ENCODE data around the gene HOXC5. TPM values are rescaled to one million over a fixed set of nuclear protein-coding genes. Genes with fewer than 3 reads are reported as not detected.

Gene HOXC5
- polyA plus RNA-seq, 4 donors, result 1.5 to 7.8 (median 3.0) TPM

DNA sequence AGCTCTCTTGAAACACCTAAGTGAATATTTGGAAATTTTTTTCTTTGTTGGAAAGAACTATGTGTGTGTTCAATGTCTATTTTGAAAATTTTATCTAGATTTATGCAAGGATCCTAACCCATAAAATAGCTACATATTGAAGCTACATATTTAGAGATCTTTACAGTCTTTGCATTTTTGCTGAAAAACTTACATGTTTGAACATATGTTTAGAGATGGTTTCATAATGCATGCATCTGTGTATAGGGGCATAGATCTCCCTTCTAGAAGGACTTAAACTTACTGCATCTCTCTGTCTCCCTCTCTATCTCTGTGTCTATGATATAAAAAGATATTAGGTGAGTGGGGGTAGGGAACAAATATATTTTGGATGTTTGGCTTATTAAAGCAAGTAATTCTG is 12.6 kb downstream of the HOXC5 start:
- no peak for DNase-seq (ENCODE audit: low read depth in 4 of 4, low spot score in 3 of 4)

DNA sequence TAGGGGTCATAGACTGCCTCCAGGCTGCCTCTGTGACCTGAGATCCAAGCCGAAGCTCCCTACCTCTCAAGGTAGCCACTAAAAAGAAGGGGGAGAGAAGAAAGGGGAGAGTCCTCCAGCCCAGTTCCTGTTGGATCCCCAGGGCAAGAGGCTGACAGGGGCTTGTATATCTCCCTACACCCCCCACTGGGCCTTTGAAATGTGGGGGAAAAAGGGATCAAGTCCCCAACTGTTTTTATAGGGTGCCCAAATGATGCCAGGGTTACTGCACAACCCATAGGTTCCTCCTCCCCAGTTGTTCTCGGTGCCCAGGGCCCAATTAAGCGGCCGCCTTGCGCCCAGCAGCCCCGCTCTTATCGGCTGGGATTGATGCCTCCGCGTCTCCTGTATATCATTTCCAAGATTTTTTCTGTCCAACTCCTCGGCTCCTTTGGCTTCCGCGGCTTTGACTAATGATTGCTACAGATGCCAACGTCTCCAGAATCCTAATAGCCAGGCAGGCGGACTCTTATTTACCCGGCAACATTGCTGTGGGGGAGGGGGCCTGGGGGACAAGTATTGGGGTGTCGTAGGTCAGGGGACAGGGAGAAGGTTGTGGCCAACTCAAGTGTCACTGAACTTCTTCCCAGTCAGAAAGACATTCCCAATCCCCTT is 13.1 kb downstream of the HOXC5 start:
- no peak for DNase-seq (ENCODE audit: low read depth in 4 of 4, low spot score in 3 of 4)

DNA sequence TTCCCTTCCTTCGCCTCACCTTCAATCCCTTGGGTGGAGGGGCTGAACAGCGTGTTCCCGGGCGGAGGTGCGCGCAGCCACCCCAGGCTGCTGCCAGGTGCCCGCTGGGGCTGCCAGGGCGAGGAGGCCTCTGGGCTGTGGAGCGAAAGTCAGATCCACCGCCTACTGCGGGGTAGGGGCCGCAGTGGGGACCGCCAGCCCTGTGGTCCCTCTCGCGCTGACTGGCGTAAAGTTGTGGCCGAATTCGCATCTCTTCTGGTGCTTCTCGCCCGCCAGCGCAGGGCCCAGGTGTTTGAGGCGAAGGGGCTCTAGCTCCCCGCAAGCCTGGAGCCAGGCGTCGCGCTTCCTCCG is 13.9 kb downstream of the HOXC5 start:
- no peak for DNase-seq (ENCODE audit: low read depth in 4 of 4, low spot score in 3 of 4)

DNA sequence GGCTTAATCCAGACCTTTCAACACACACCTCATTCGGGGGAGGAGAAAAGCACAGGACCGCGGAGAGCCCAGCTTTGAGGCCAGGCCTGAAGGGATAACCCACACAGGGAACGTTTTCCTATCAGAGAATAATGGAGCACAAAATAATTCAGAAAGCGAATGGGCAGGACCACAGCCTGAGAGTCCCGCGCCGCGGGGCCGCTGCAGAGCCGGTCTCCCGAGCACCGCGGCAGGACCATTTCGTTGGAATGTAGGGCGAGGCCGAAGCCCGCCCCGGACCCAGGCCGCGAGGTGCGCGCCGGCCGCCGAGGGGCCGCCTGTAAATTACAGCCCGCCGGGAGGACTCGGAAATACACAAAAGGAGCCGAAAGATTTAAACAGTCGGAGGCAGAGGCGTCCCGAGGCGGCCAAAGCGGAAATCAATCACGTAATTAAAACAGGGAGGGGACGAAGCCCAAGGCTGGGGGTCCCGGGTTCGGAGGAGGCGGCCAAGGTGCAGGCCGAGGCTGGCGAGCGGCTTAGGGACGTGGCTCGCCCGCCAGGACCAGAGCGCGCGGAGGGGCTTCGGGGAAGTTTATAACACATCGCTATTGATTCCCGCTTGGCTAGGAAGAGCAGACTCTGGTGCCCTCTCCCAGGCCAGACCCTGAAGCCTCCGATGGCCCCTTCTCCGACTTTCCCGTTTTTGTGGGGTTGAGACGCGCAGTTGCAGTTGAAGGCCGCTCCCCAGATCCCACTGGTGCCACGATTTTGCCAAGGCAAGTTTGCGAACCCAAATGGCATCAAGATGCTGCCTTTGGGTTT is 14.5 kb downstream of the HOXC5 start:
- no peak for DNase-seq (ENCODE audit: low read depth in 4 of 4, low spot score in 3 of 4)

DNA sequence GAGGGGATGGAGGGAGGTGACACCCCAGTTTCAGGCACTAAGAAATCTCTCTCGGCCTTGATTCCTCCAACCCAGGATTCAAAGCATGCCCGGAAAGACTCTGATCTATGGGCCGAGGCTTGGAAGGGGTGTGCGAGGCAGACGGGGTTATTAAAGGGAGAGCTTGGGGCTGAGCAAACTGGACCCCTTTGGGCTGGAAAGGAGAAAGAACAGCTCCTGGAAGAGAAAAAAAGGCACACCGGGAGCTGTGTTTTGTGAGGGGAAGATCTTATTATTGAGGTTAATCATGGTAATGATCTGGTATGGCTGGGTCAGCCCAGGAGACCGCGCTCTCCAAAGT is 15.1 kb downstream of the HOXC5 start:
- no peak for DNase-seq (ENCODE audit: low read depth in 4 of 4, low spot score in 3 of 4)

DNA sequence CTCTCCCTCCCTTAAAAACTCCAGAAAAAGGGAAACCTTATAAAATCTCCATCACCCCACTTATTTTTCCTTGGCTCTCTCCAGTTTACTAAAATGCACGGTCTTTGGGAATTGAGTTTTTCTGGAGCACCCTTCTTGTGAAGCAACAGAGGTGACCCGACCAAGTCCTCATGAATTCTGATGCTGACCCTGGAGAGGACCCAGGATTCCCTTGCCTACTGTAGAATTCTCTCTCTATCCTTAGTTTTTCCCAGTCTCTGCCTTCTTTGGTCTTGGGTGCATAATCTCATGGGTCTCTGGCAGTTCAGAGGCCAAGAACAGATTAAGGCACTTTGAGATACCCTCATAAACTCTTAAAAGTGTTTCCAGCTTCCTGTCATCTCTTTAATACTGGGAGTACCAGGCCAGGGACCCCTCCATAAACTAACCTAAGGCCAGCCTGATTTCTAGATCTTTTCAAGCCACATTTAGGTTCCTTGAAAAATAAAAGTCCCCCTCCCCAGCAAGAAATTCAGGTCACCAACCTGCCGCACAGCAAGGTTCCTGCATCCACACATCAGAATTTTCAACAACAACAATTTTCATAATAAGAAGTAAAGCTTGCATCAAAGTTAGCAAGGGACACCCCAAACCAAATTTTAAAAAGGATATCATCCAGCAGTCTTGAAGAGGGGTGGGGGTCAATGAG is 15.7 kb downstream of the HOXC5 start:
- no peak for DNase-seq (ENCODE audit: low read depth in 4 of 4, low spot score in 3 of 4)

DNA sequence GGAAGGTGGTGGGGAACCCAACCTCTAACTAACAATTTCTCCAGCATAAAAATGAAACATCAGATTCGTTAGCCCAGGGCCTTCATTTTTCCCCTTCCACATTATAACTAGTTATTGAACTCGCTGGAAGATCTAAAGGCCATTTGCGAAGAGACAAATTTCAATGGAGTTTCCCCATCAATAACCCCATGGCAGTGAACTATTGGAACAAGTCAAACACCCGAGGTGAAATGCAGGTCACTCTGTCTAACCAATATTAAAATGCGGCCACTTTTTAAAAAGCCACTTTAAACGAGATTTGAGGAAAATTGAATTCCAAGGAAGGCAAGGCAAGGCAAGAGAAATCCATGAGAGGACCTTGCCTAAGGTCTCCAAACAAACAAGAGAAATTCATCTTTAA is 16.3 kb downstream of the HOXC5 start:
- DNase-seq (ENCODE audit: low read depth in 4 of 4, low spot score in 3 of 4), result no peak

DNA sequence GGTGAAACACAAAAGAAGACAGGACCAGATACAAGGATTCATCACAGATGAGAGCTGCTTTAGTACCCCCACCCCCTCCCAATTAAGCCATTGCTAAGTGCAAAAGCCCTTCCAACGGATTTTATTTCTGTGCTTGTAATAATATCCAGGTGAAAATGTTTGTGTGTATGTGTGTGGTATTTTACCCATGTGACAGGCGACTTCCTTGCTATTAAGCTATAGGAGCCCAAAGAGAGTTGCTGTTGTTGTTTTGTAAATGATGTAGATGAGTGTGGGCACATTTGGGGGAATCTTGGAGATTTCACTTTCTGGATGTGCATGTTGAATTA is 17.6 kb downstream of the HOXC5 start:
- no peak for DNase-seq (ENCODE audit: low read depth in 4 of 4, low spot score in 3 of 4)

DNA sequence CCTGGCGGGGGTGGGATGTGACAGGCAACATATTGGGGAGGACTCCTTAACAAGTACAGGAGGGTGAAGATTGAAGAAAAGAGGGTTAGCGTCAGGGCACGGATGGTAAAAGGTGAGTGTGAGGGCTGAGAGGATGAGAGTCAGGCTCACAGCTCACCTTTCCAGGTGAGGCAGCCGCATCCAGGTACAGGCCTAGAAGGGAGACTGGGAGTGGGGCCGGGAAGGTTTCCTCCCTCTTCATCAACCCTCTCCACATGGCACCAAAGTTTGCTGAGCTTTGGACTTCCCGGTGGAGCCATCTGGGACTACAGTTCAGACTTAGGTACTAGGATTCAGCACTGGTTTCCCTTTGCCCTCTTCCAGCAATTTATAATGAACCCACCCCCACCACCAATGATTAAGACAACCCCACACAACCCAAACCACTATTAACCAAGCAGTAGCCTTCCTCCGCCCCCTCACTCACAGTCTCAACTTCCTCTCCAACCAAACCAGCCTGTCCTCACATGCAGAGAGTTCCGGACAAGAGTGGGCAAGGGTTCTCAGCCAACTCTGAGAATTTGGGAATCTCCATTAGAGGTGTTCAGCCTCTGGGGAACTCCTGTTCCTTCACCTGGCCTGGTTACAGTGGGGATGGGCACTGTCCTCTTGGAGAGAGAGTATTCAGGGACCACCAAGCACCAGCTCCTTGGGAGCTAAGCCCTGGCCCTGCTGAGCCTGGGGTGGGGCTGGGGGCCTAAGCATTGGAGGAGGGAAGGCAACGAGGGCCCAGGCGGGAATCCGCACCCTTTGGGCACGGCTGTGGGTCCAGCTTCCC is 18.4 kb downstream of the HOXC5 start:
- no peak for DNase-seq (ENCODE audit: low read depth in 4 of 4, low spot score in 3 of 4)

DNA sequence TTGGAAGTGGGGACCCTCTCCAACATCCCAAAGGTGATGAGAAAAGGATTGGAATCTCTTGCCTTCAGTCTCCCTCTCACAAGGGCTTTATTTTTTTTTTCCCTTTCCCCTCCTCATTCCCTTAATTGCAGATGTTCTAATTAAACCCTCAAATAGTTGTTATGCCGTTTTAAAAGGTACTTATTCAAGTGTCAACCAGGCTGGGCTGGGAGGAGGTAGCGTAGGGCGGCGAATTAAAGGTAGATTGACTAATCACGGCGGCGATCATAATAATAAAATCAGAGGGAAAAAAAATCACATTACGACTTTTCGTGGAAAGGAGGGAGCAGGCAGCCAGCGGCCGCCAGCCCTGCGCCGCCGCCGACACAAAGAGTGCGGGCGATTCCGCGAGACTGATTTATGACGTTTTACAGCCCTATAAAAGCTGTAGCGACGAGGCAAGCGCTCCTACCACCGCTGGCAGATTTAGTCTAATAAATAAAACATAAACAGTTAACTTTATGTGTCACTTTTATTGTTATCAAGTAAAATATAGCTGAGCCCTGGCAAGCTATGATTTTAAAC is 19.1 kb downstream of the HOXC5 start:
- no peak for DNase-seq (ENCODE audit: low read depth in 4 of 4, low spot score in 3 of 4)

DNA sequence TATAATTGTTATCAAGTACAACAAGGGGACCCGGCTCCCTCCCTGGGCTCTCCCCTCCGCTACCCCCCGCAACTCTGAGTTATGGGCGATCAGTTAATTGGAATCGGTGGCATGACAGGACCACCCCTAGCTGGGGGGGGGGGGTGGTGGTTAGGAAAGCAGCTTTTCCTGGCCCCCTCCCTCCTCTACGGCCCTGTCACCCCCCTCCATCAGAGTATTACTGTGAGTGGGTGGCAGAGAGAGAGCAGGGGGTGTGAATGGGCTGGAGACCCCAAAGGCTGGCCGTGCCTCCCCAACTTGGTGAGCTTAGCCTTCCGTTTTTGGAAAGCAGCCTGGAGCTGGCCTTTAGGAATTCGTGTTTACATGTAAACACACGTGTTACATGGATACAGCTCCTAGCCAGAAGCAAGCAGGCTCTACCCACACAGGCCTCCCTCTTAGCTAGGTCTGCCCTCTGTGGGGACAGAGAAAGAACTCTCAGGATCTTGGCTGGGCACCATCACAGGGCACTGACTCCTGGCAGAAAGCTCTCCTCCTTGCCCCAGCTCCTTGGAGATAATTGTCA is 19.7 kb downstream of the HOXC5 start:
- DNase-seq (ENCODE audit: low read depth in 4 of 4, low spot score in 3 of 4), result no peak

DNA sequence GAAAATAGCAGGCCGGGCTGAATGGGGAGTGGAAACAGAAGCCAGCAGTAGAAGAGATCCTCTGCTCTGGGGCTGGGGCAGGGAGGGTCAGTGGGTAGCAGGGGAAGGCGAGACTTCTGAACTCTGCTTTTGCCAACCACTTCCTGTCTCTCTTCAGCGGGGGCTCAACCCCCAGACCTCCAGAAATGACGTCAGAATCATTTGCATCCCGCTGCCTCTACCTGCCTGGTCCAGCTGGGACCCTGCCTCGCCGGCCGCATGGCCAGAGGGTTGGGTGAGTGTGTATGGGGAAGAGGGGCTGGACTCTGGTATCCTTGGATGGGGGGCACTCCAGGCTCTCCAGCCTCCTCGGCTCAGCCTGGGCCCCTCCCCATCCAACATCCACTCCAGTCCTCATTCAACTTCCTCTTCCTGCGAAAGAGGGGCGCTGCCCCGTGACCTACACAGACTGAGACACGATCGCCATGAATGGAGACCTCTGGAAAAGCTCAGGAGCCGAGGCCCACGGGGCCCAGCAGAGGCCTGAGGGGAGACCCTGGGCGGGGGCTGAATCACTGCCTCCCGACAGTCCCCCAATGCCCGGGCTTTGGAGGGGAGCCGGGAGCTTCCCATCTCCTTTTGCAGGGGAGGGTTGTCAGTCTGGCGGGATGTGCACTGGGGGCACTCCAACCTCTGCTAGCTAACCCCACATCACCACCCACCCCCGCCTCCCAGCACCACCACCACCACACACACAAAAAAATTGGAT is 20.3 kb downstream of the HOXC5 start:
- DNase-seq (ENCODE audit: low read depth in 4 of 4, low spot score in 3 of 4), result no peak

DNA sequence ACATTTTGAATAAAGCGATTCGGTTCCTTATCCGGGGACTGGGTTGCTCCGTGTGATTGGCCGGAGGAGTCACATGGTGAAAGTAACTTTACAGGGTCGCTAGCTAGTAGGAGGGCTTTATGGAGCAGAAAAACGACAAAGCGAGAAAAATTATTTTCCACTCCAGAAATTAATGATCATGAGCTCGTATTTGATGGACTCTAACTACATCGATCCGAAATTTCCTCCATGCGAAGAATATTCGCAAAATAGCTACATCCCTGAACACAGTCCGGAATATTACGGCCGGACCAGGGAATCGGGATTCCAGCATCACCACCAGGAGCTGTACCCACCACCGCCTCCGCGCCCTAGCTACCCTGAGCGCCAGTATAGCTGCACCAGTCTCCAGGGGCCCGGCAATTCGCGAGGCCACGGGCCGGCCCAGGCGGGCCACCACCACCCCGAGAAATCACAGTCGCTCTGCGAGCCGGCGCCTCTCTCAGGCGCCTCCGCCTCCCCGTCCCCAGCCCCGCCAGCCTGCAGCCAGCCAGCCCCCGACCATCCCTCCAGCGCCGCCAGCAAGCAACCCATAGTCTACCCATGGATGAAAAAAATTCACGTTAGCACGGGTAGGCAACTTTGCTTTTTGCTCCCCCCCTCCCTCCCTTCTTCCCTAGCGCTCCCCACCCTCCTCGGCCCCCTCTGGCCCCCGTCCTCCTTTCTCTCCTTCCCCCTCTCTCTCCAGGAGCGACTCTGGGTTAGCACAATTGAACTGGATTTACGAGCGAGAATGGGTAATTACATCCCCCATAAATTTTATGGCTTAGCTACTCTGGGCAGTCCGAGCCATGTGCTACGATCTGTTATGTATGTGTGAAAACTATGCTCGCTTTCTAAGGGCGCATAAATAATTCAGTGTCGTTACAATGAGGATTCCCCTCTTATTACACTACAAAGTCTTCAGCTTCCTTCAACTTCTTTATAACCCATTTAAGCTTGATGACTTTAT is 21.2 kb downstream of the HOXC5 start, which contains the start of gene HOXC4:
TSS of gene HOXC4 (plus strand) at position 85 of the 991 bp plus-strand sequence. CDS start at position 173, 88 bp downstream.
- peak in 1 of 4 donors; percentile 93 for DNase-seq (ENCODE audit: low read depth in 4 of 4, low spot score in 3 of 4)

DNA sequence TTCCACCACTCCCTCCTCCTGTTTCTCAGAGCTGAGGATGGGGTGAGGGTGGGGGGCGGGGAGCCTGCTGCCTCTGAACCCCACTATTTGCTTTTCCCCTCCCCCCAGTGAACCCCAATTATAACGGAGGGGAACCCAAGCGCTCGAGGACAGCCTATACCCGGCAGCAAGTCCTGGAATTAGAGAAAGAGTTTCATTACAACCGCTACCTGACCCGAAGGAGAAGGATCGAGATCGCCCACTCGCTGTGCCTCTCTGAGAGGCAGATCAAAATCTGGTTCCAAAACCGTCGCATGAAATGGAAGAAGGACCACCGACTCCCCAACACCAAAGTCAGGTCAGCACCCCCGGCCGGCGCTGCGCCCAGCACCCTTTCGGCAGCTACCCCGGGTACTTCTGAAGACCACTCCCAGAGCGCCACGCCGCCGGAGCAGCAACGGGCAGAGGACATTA is 21.9 kb downstream of the HOXC5 start:
- no peak for DNase-seq (ENCODE audit: low read depth in 4 of 4, low spot score in 3 of 4)

DNA sequence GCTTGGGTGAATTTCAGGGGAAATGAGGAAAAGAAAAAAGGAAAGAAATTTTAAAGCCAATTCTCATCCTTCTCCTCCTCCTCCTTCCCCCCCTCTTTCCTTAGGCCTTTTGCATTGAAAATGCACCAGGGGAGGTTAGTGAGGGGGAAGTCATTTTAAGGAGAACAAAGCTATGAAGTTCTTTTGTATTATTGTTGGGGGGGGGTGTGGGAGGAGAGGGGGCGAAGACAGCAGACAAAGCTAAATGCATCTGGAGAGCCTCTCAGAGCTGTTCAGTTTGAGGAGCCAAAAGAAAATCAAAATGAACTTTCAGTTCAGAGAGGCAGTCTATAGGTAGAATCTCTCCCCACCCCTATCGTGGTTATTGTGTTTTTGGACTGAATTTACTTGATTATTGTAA is 22.7 kb downstream of the HOXC5 start:
- DNase-seq (ENCODE audit: low read depth in 4 of 4, low spot score in 3 of 4), result no peak

DNA sequence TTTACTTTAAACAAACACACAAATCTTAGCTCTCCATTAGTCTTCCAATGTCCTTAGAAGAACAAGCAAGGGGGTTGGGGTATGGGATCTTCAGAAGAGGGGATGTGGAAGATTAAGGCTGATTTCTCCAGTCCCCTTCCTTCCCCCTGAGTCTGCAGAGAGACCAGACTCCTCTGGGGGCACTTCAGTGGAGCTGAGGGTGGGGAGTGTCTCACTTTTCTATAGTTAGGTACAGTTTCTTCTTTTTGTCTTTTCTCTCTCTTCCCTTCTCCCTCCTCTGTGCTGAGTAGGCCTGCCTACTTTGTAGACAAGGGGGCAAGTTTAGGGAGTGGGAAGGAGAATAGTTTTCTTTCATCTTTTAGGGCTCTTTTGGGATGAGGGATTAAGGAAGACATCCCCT is 23.3 kb downstream of the HOXC5 start:
- no peak for DNase-seq (ENCODE audit: low read depth in 4 of 4, low spot score in 3 of 4)

DNA sequence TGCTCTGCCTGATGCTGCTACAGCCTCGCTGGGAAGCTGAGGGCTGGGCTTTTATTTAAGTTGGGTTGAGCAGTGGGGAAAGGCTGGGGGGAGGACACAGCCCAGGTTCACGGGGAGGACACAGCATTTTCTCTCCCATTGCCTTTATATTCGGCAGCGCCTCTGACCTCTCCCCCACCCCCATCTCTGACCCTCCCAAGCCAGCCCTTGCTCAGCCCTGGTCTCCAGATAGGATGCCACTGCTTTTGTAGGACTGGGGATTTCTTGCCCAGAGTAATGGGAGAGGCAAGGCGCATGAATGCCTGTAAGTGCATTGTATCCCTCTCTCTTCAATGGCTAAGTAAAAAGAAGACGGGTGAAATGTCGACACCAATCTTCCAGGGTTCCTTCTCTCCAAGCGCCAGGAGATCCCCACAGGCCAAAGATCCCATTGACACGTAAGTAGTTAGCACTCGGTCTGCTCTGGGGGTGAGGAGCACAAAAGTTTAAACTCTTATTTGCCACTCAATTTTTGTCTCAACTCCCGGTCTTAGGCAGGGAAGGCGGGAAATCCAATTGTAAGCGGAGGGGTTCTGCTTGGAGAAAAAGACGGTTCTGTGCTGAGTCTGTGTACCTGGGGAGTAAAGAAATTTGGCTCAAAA is 25.4 kb downstream of the HOXC5 start:
- DNase-seq (ENCODE audit: low read depth in 4 of 4, low spot score in 3 of 4), result no peak

DNA sequence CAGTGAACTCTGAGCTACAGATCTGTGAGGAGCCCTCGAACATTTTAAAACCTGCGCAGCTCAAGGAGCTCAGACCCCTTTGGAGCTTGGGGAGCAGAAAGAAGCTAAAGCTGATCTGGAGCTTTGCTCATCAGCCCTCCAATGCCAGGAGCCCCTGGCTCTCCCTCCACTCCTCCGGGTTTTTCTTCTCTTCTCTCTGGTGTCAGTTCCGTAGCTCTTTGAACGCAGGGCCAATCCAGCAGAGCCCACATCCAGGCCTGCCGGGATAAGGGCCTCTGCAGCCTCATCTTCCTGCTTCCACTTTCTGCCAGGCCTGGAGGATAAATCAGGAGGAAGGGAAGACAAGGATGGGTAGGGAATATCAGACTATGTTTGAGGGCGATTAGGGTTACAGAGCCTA is 26.8 kb downstream of the HOXC5 start:
- DNase-seq (ENCODE audit: low read depth in 4 of 4, low spot score in 3 of 4), result no peak

All from left renal pelvis (tissue), 4 donors.